CD14-positive monocyte (primary cell): ENCODE data around the gene TEPSIN. TPM values are rescaled to one million over a fixed set of nuclear protein-coding genes. Genes with fewer than 3 reads are reported as not detected.

Experiments used
- DNase-seq, 3 donors: peaks; one replicate each; pipeline ENCODE4 v3.0.0-alpha.2; 2011 to 2022
- H2AFZ ChIP-seq: 2 replicates; pipeline ENCODE4 v1.6.0; 2012; ENCODE audit warnings: mild to moderate bottlenecking, low read depth, low read length, inconsistent platforms; ENCODE audit not compliant: insufficient read depth, poor library complexity, severe bottlenecking
- H3K27ac ChIP-seq, 2 donors: 1 replicate in 1 of 2; 2 replicates in 1 of 2; pipeline ENCODE4 v1.5.1; 2012 to 2013; ENCODE audit warnings: low read length in 2 of 2, control low read depth in 1 of 2, inconsistent platforms in 1 of 2, low read depth in 1 of 2, mild to moderate bottlenecking in 1 of 2
- H3K27me3 ChIP-seq, 2 donors: one replicate each; pipeline versions ENCODE4 v1.6.0 to v1.6.1; 2011 to 2013; ENCODE audit warnings: low read length in 2 of 2; ENCODE audit not compliant: control insufficient read depth in 2 of 2, insufficient read depth in 2 of 2
- H3K36me3 ChIP-seq, 2 donors: replicated peaks in 1 of 2; 1 replicate in 1 of 2; 2 replicates in 1 of 2; pipeline versions ENCODE4 v1.5.1 to v1.6.1; 2012 to 2013; ENCODE audit warnings: low read length in 2 of 2, control low read depth in 1 of 2, inconsistent platforms in 1 of 2, mild to moderate bottlenecking in 1 of 2; ENCODE audit not compliant: insufficient read depth in 2 of 2, control insufficient read depth in 1 of 2
- H3K4me1 ChIP-seq, 2 donors: 1 replicate in 1 of 2; 2 replicates in 1 of 2; pipeline versions ENCODE4 v1.5.1 to v1.6.1; 2012 to 2013; ENCODE audit warnings: low read length in 2 of 2, control low read depth in 1 of 2, inconsistent platforms in 1 of 2, mild to moderate bottlenecking in 1 of 2, moderate library complexity in 1 of 2; ENCODE audit not compliant: insufficient read depth in 2 of 2, control insufficient read depth in 1 of 2
- H3K4me2 ChIP-seq: replicated peaks from 2 replicates; pipeline ENCODE3; 2012; ENCODE audit warnings: low read length, moderate library complexity, mild to moderate bottlenecking; ENCODE audit not compliant: poor library complexity, severe bottlenecking; ENCODE audit errors: extremely low read depth
- H3K4me3 ChIP-seq, 3 experiments: fragments of 200-600 bp in 1 of 3; sonication (generic) in 1 of 3; replicated peaks in 1 of 3; 1 replicate in 2 of 3; 2 replicates in 1 of 3; pipeline ENCODE4 v1.5.1; 2011 to 2013; ENCODE audit warnings: low read length in 3 of 3, mild to moderate bottlenecking in 3 of 3, control low read depth in 2 of 3, low read depth in 2 of 3, inconsistent platforms in 1 of 3, moderate library complexity in 1 of 3
- H3K79me2 ChIP-seq: 2 replicates; pipeline ENCODE4 v1.6.0; 2012; ENCODE audit warnings: mild to moderate bottlenecking, control low read depth, inconsistent platforms, low read length, moderate library complexity; ENCODE audit not compliant: insufficient read depth
- H3K9ac ChIP-seq: 2 replicates; pipeline ENCODE4 v1.6.0; 2017; ENCODE audit warnings: low read length, mild to moderate bottlenecking; ENCODE audit not compliant: insufficient read depth, poor library complexity, severe bottlenecking
- H3K9me3 ChIP-seq, 2 donors: replicated peaks in 1 of 2; 1 replicate in 1 of 2; 2 replicates in 1 of 2; pipeline versions ENCODE4 v1.5.1 to v1.6.1; 2012 to 2013; ENCODE audit warnings: low read length in 2 of 2, control low read depth in 1 of 2; ENCODE audit not compliant: control insufficient read depth in 1 of 2, insufficient read depth in 1 of 2
- H4K20me1 ChIP-seq: 2 replicates; pipeline ENCODE4 v1.6.0; 2012; ENCODE audit warnings: mild to moderate bottlenecking, low read length, control low read depth, moderate library complexity; ENCODE audit not compliant: insufficient read depth
- H3K27ac Mint-ChIP-seq, 7 donors: one replicate each; pipeline ENCODE4 v1.8.0; 2020; ENCODE audit warnings: mild to moderate bottlenecking in 7 of 7, mixed read lengths in 7 of 7, moderate library complexity in 6 of 7, inconsistent platforms in 2 of 7
- H3K27me3 Mint-ChIP-seq, 3 donors: one replicate each; pipeline ENCODE4 v1.8.0; 2021 to 2022; ENCODE audit warnings: low read depth in 3 of 3, mild to moderate bottlenecking in 3 of 3, mixed read lengths in 3 of 3, moderate library complexity in 3 of 3, inconsistent platforms in 1 of 3
- H3K36me3 Mint-ChIP-seq, 2 donors: one replicate each; pipeline ENCODE4 v1.8.0; 2020; ENCODE audit warnings: mixed read lengths in 2 of 2, inconsistent platforms in 1 of 2, mild to moderate bottlenecking in 1 of 2
- H3K4me1 Mint-ChIP-seq: one replicate; pipeline ENCODE4 v1.8.0; 2020; ENCODE audit warnings: mild to moderate bottlenecking, mixed read lengths
- H3K4me3 Mint-ChIP-seq, 2 donors: one replicate each; pipeline ENCODE4 v1.8.0; 2020; ENCODE audit warnings: mild to moderate bottlenecking in 2 of 2, mixed read lengths in 2 of 2, moderate library complexity in 1 of 2
- H3K9me3 Mint-ChIP-seq, 7 donors: one replicate each; pipeline ENCODE4 v1.8.0; 2020 to 2022; ENCODE audit warnings: mixed read lengths in 7 of 7, mild to moderate bottlenecking in 6 of 7, moderate library complexity in 6 of 7, inconsistent platforms in 2 of 7
- CTCF ChIP-seq: fragments of 200-600 bp; IDR thresholded peaks from one replicate; pipeline ENCODE4 v1.8.0; 2022; ENCODE audit warnings: antibody characterized with exemption, mild to moderate bottlenecking
- WGBS: methylation state at CpG from one replicate; pipeline ENCODE4 v1.1.5; 2013; ENCODE audit warnings: missing lambda C conversion rate; ENCODE audit not compliant: insufficient coverage; 5-methylcytosine and 5-hydroxymethylcytosine counted together
- intact Hi-C, 2 donors: fragments of 100-400 bp; cut with micrococcal nuclease; formaldehyde crosslinking; loops; one replicate each; pipeline versions ENCODE4 v1.15.0 to v1.15.1; 2023
- polyA plus RNA-seq, 3 donors: library from polyadenylated mRNA; depleted of rRNA in 1 of 3; unstranded in 2 of 3; stranded (reverse) in 1 of 3; fragments of 300-500 nt in 2 of 3; fragments of >200 nt in 1 of 3; fragmentation: Illumina TruSeq in 2 of 3; gene quantifications; 1 replicate in 2 of 3; 2 replicates in 1 of 3; pipeline ENCODE4 v1.2.3, GENCODE V29; 2012 to 2021

Gene TEPSIN
- polyA plus RNA-seq, 3 donors, result 3.4 to 136 (median 4.5) TPM

GRCh38 chr17:81202318-81202717, 36.5 kb downstream of the TEPSIN start:
- no peaks in the 10 kb centered on the region for H3K9me3 Mint-ChIP-seq
- Histone ChIP-seq H3K9ac (no peak overlapping the region), H3K36me3 (peaks cover 4 to 16% of the 10 kb centered on the region in 2 donors), H3K27me3 (no peaks in the 10 kb centered on the region), H3K4me2 (no peak overlapping the region), H3K79me2 (no peaks in the 10 kb centered on the region), H2AFZ (no peak overlapping the region), H4K20me1 (no peaks in the 10 kb centered on the region), H3K4me1 (peaks cover 2 to 4% of the 10 kb centered on the region in 2 donors), H3K27ac (no peak overlapping the region), H3K9me3 (no peaks in the 10 kb centered on the region), H3K4me3 (no peak overlapping the region)
- no peak for DNase-seq
- H3K27me3 Mint-ChIP-seq, result no peaks in the 10 kb centered on the region
- H3K36me3 Mint-ChIP-seq, result peaks cover 25 to 35% of the 10 kb centered on the region in 2 donors
- H3K27ac Mint-ChIP-seq, result no peak overlapping the region
- H3K4me3 Mint-ChIP-seq, result no peak overlapping the region
- WGBS, result 96% methylated on average over 10 of the region's 10 CpGs
- intact Hi-C loops, result no loop called here
- H3K4me1 Mint-ChIP-seq, result peaks cover 2% of the 10 kb centered on the region
- TF ChIP-seq CTCF, result no peak

- H3K27me3 Mint-ChIP-seq, result no peaks in the 10 kb centered on the region
- H3K9me3 Mint-ChIP-seq, result no peaks in the 10 kb centered on the region
- H3K27ac Mint-ChIP-seq, result no peak overlapping the region
- Histone ChIP-seq H3K9ac (no peak overlapping the region), H3K4me1 (peaks cover 2 to 4% of the 10 kb centered on the region in 2 donors), H3K27ac (no peak overlapping the region), H3K4me2 (no peak overlapping the region), H3K9me3 (no peaks in the 10 kb centered on the region), H3K27me3 (no peaks in the 10 kb centered on the region), H3K36me3 (peaks cover 4 to 16% of the 10 kb centered on the region in 2 donors), H4K20me1 (no peaks in the 10 kb centered on the region), H2AFZ (peak overlapping the region; percentile 60), H3K4me3 (no peak overlapping the region), H3K79me2 (no peaks in the 10 kb centered on the region)
- peak; percentile 83 for TF ChIP-seq CTCF
- peaks cover 18 to 33% of the 10 kb centered on the region in 2 donors for H3K36me3 Mint-ChIP-seq
- intact Hi-C loops, result loop anchor here (1.0 to 2.0 kb wide), 2 partner anchors 58 to 59 kb away; no protein-coding TSS in a partner anchor
- peaks cover 2% of the 10 kb centered on the region for H3K4me1 Mint-ChIP-seq
- DNase-seq, result peak; percentile 70 to 82 (median 75)
- H3K4me3 Mint-ChIP-seq, result peak overlapping the region in 1 of 2 donors; percentile 48
- 74% methylated on average over 15 of the region's 27 CpGs for WGBS
Measured at GRCh38 chr17:81200695-81201580, 37.9 kb downstream of the TEPSIN start.
